ENCODE measurements around the gene FBLIM1.

- TF ChIP-seq CTCF (conservative IDR thresholded peaks at IDR 0.05; ENCODE audit: low read length) (no peak), EZH2phosphoT487 (IDR thresholded peaks at IDR 0.05; ENCODE audit: borderline replicate concordance, low read depth, low read length) (no peak)
Measured at GRCh38 chr1:15765495-15766194, 7.0 kb downstream of the FBLIM1 start.

Measured in OCI-LY7 (cell line).